T-helper 2 cell treated with Interferon-gamma antibody and Interleukin-4, amounts not matched to agents 100 ng/mL and 5 ng/mL, for 36 hours (primary cell): ENCODE data around the gene ATF4. TPM values are rescaled to one million over a fixed set of nuclear protein-coding genes. Genes with fewer than 3 reads are reported as not detected.

Experiments used
- intact Hi-C: fragments of 100-400 bp; cut with micrococcal nuclease; formaldehyde crosslinking; loops from one replicate; pipeline ENCODE4 v1.15.1; 2023
- total RNA-seq: library from RNA; stranded (reverse); gene quantifications from 2 replicates; pipeline ENCODE4 v1.2.3, GENCODE V29; 2022

The ATF4 gene
- total RNA-seq, 1 donor from 2014 or later = 277 TPM

- intact Hi-C loops = no loop called here
These were observed 27.2 kb downstream of the ATF4 start for GRCh38 chr22:39547587-39547947.

DNA sequence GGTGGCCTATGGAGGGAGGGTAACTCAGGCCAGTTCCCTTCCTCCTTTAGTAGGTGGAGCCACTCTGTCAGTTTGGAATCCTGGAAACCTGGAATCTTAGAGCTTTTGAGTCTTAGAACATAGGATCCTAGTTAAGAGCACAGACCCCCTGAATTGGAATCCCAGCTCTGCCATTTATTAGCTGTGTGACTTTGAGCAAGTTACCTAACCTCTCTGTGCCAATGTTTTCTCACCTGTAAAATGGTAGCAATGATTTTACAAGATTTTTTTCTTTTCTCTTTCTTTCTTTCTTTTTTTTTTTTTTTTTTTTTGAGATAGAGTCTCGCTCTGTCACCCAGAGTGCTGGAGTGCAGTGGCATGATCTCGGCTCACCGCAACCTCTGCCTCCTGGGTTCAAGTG is 33.1 kb downstream of the ATF4 start:
- intact Hi-C loops = no loop called here

- intact Hi-C loops = no loop called here
These were observed 33.8 kb downstream of the ATF4 start for GRCh38 chr22:39554151-39554550.

DNA sequence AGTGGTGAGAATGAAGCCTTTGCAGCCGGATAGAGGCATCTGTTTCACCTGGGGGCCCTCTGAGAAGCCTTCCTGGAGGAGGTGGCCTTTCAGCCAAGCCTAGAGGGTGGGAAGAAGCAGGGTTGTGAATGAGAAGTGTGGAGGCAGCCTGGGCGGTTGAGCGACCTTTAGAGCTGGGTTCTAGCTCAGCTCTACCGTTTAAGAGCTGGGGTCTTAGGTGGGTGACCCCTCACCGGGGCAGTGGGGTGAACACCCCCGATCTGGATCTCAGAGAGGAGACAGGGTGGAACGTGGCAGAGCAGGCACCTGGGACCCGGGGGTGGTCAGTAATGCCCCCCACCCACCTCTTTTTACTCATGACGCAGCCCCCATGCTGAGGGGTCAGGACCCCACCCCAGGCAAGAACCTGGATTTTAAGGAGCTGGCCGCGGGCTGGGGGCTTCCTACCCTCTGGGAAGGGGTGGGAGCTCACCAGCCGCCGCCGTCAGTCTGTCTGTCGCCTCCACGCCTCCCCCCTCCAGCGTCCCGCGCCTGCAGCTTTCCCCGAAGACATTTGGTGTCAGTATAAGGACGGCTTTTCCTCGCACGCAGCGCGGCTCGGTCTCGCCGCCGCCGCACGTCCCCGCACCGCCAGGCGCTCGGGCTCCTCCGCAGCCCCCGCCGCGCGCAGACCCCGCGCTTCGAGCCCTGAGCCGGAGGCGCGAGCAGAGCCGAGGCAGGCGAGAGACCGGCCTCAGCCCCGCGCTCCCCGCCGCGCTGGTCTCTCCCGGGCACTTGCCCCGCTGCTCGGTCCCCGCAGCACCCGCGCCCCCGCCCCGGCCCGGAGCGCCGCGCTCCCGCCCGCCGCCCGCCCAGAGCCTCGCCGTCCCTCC is 36.8 kb downstream of the ATF4 start:
- intact Hi-C loops = loop anchor here (5.0 kb wide), 1 partner anchor 465 kb away; no protein-coding TSS in a partner anchor

GRCh38 chr22:39558254-39558727 is 37.9 kb downstream of the ATF4 start:
- intact Hi-C loops = loop anchor here (5.0 kb wide), 1 partner anchor 464 kb away; no protein-coding TSS in a partner anchor

DNA sequence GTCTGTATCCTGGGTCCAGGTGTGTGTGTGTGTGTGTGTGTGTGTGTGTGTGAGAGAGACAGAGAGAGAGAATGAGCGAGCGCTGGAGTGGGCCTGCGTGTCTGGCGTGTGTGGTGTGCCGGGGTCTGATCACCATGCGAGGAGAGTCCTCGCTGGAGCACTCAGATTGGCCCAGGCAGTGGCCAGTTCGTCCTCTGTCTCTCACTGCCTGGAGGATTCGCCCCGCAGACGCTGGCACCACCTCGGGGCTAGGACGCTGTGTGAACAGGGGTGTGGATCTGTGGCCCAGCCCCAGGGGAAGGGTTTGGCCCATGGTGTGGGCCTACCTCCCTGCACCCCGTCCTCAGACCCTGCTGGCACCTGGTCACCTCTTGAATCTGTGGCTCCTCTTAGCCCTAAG is 38.6 kb downstream of the ATF4 start:
- intact Hi-C loops = loop anchor here (5.0 kb wide), 1 partner anchor 463 kb away; no protein-coding TSS in a partner anchor

DNA sequence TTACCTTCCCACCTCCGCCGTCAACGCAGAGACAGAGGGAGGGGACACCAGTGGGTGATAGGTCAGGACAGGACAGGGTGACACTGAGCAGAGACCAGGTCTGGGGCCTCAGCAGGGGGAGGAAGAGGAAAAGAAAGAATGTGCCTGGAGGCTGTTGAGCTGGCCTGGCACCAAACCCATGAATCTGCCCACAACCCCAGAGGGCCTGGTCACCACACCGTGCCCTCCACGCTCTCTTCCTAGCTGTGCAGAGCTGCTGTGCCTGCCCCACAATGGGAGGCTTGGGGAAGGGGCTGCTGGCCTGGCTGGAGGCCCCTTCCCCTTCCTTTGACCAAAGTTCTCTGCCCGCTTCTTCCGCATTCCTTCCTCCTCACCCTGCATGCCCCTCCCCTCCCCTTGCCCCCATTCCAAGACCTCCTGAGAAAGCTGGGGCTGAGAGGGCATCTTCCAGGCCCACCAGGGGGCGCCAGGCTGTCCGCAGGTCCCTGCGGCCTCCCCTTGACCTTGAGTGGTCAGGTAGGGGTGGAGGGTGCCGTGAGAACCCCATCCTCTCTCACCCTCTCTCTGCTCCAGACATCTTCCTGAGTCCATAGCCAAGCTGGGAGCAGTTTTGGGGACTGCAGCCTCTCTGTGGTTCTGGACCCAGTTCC is 39.2 kb downstream of the ATF4 start:
- intact Hi-C loops = loop anchor here (5.0 kb wide), 1 partner anchor 463 kb away; no protein-coding TSS in a partner anchor

- intact Hi-C loops = no loop called here
These were observed 39.8 kb downstream of the ATF4 start for GRCh38 chr22:39560127-39560526.

GRCh38 chr22:39562839-39563489 is 42.6 kb downstream of the ATF4 start:
- intact Hi-C loops = no loop called here

- intact Hi-C loops = no loop called here
These were observed 43.4 kb downstream of the ATF4 start for GRCh38 chr22:39563571-39564428.

- intact Hi-C loops = no loop called here
These were observed 45.1 kb downstream of the ATF4 start for GRCh38 chr22:39565414-39565944.

DNA sequence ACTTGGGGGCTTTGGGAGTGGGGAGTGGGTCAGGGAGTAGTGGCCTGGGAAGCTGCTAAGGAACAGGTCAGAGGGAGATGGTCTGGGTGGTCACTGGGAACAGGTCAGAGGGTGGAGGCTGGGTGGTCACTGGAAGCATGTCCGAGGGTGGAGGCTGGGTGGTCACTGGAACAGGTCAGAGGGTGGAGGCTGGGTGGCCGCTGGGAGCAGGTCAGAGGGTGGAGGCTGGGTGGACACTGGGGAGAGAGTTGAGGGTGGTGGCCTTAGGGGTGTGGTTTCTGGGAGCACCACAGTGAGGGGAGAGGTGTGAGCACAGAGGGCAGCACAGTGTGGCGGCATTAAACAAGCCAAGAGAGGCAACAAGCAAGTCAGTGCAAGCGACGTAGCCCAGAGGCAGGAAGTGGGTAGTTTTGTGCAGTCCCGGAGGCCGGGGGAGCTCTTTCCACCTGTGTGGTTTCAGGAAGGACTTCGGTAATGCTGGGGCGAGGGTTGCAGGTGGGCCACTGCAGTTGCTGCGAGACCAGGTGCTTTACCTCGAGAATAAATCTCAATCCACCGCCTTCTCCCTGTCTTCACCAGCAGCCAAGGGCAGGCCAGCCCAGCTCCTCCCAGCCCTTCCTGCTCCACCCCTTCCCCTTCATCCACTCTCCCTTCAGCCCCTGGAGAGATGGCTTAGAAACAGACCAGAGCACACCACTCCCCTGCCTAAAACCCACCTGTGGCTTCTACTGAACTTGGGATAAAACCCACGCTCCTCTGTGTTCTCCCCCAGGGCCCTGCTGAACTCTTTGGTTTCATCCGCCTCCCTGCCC is 47.0 kb downstream of the ATF4 start:
- intact Hi-C loops = no loop called here

DNA sequence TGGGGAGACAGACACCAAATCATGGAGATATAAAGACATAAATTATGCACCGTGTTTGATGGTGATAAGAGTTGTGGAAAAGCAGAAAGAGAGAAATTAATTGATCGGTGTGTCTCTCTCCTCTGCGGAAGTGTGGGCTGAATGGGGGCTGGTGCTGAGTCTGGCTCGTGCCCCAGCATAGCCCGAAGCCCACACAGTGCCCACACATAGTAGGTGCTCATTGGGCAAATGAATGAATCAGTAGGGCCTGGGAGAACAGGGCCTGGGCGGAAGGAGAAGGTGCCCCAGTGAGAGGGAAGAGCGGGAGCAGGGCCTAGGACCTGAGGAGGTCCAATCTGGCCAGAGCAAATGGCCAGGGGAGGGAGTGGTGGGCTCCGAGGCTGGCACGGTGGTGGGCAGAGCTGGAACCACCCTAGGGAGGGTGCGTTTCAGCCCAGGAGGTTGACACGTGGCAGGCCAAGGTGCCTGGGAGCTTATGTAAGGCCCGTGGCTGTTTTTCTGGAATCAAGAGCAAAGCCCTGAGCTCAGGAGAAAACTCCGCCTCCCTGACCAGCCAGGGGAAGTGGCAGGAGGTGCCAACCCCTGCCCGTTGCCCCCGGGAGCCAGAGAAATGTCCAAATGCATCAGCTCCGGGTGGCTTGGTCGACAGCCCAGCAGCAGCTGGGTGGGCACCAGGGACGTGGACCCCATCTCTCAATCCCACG is 48.1 kb downstream of the ATF4 start:
- intact Hi-C loops = no loop called here

DNA sequence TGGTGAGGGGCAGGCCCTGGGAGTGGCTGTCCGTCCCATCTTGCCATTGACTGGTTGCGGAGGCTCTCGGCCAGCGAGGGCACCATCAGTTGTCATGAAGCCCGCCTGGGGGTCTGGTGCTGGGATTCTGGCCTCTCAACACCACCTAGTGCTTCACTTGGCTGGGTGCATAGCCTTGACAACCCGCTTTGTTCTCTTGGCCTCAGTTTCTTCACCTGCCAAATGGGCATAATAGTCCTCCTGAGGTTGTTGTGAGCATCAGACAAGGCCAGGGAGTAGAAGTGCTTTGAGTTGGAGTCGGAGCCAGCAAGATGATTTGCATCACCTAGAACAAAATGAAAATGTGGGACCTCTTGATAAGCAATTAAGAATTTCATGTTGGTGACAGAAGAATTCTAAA is 48.7 kb downstream of the ATF4 start:
- intact Hi-C loops = no loop called here

GRCh38 chr22:39570226-39570625 is 49.9 kb downstream of the ATF4 start:
- intact Hi-C loops = no loop called here

DNA sequence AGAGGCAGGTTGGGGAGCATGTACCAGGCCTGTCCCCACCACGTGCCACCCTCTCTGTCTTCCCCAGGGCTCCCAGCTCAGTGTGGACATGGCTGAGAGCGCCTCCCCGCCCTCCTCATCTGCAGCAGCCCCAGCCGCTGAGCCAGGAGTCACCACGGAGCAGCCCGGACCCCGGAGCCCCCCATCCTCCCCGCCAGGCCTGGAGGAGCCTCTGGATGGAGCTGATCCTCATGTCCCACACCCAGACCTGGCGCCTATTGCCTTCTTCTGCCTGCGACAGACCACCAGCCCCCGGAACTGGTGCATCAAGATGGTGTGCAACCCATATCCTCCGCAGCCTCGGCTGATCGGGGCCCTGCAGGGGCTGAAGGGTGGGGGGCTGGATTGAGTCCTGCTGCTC is 50.3 kb downstream of the ATF4 start, which contains the start of gene CACNA1I:
TSS of gene CACNA1I (plus strand) at position 89 of the 400 bp plus-strand sequence. CDS start at position 89, 0 bp downstream.
- intact Hi-C loops = no loop called here

- intact Hi-C loops = no loop called here
These were observed 51.2 kb downstream of the ATF4 start for GRCh38 chr22:39571538-39571937.
